T-helper 1 cell treated with Interleukin-12 subunit alpha and Interleukin-12 subunit beta and Interleukin-4 antibody, amounts not matched to agents 30 ng/mL and 1 ng/mL, for 36 hours (primary cell): ENCODE results near the gene CENPX. TPM values are rescaled to one million over a fixed set of nuclear protein-coding genes. Genes with fewer than 3 reads are reported as not detected.

ENCODE experiments used
- intact Hi-C: fragments of 100-400 bp; cut with micrococcal nuclease; formaldehyde crosslinking; loops from one replicate; pipeline ENCODE4 v1.15.1; 2024
- total RNA-seq: library from RNA; stranded (reverse); gene quantifications from 2 replicates; pipeline ENCODE4 v1.2.3, GENCODE V29; 2022

The CENPX gene
- total RNA-seq, 1 donor from 2014 or later, result 71.2 TPM

DNA sequence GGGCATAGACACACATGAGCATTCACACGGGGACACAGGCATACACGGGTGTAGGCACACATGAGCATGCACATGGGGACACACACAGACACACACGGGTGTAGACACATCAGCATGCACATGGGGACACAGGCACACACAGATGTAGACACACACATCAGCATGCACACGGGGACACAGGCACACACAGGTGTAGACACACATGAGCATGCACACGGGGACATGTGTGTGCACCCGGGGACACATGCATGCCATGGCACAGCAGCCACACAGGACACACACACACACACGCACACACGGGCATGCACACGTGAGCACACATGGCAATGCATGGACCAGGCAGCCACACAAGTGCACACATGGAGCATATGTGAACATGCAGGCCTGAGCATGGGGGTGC lies 20.0 kb upstream of the CENPX start:
- intact Hi-C loops, result no loop called here

- intact Hi-C loops, result no loop called here
These were observed 18.6 kb upstream of the CENPX start for GRCh38 chr17:82041144-82041814.

- intact Hi-C loops, result loop anchor here (5.0 to 10.0 kb wide), 2 partner anchors 168 to 545 kb away; no protein-coding TSS in a partner anchor
These were observed 17.1 kb upstream of the CENPX start for GRCh38 chr17:82039695-82040299.

DNA sequence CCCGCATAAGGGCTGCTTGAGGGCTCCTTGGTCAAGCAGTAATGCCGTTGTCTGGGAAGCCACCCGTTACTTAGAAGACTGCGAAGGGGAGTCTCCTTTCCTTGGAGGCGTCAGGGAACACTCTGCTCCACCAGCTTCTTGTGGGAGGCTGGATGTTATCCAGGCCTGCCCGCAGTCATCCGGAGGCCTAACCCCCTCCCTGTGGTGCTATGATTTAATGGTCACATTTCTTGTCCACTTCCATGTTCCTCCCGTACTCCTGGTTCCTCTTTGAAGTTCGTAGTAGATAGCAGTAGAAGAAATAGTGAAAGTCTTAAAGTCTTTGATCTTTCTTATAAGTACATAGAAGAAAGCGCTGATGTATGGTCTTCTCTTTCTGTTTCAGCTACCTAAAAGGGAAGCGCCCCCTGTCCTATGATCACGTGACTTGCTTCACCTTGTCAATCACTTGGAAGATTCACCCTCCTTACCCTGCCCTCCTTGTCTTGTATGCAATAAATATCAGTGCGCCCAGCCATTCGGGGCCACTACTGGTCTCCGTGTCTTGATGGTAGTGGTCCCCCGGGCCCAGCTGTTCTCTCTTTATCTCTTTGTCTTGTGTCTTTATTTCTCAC lies 16.2 kb upstream of the CENPX start:
- intact Hi-C loops, result loop anchor here (5.0 to 10.0 kb wide), 2 partner anchors 168 to 546 kb away; no protein-coding TSS in a partner anchor

GRCh38 chr17:82037889-82038195 lies 15.2 kb upstream of the CENPX start:
- intact Hi-C loops, result loop anchor here (1.0 to 10.0 kb wide), 9 partner anchors 13 to 547 kb away; partner anchors contain the start of genes DUS1L, FASN, GPS1 and LRRC45

DNA sequence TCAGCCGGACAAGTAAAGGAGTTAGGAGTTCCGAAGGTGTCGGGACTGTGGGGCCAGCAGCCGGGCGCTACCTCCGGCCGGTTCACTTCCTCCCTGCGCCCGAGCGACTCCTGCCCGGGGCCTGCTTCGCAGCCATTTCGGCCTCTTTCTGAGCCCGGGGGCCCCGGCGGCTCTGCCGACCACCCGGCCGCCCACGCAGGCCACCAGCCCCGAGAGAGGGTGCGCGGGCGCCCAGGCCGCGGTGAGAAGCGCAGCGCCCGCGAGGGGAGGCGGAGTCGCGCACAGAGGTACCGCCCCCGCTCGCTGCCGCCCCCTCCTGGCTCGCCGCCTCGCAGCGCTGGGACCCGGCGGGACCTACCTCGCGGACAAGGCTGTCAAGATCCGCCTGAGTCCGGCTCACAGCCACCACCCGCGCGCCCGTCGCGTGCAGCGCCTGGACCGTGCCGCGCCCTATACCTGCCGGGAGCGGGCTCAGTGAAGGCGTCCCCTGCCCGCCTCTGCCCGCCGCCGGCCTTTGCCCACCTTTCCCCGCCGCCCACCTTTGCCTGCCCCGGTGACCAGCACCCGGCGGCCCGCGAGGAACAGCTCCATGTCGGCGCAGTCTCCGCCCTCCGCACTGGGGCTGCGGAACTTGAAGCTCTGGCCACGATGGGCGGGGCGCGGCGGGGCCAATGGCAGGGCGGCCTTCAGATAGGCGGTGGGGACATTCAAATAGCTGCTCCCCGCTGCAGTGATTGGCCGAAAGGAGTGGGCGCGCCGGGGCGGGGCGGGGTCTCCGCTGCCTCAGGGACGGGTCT lies 14.6 kb upstream of the CENPX start, which contains the start of gene DCXR:
DCXR (minus strand) TSS at position 606 of the 797 bp plus-strand sequence; CDS start at position 591, 15 bp downstream.
- intact Hi-C loops, result loop anchor here (1.0 to 10.0 kb wide), 9 partner anchors 14 to 548 kb away; partner anchors contain the start of genes DUS1L, FASN, GPS1 and LRRC45

DNA sequence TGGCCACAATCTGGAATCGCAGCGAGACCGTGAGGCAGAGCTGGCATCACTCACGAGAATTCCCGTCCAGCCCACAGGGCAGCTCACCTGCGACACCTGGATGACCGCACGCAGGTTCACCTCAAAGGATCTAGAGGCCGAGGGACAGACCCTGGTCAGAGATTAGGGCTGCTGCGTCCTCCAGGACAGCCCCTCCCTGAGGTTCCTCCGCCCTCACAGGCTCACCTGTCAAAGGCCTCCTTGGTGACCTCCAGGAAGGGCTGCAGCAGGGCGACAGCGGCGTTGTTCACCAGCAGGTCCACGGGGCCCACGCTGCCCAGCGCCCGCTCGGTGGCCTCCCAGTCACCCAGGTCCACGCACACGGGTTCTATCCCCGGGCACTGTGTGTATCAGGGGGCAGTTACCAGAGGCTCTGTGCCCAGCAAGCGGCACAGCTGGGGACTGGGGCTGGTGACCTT lies 14.0 kb upstream of the CENPX start:
- intact Hi-C loops, result loop anchor here (1.0 to 10.0 kb wide), 9 partner anchors 13 to 548 kb away; partner anchors contain the start of genes DUS1L, FASN, GPS1 and LRRC45

DNA sequence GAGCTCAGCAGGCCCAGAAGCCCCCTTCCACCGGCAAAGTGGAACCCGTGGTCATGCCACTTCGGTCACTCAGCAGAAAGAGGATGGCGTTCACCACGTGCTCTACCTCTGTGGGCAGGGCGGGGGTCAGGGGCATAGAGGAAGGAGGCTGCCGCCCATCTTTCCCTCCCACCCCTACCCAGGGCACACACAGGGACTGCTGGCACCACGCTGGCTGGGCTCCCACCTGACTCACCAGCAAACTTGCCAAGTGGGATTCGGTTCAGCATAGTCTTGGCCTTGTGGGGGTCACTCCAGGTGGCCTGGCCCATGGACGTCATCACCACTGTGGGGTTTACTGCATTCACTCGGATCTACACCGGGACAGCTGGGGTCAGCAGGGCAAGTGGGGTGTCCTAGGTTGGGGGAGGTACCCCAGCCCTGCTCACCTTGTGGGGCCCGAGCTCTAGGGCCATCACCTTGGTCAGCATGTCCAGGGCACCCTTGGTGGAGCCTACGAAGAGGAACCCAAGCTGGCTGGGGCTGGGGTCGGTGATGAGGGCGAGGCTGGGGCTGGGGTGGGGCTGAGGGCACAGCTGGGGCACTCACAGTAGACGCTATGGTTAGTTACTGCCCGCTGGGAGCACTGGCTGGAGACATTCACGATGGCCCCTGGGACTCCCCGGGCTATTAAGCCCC lies 13.4 kb upstream of the CENPX start:
- intact Hi-C loops, result loop anchor here (2.0 to 10.0 kb wide), 3 partner anchors 171 to 549 kb away; partner anchors contain the start of gene NARF

DNA sequence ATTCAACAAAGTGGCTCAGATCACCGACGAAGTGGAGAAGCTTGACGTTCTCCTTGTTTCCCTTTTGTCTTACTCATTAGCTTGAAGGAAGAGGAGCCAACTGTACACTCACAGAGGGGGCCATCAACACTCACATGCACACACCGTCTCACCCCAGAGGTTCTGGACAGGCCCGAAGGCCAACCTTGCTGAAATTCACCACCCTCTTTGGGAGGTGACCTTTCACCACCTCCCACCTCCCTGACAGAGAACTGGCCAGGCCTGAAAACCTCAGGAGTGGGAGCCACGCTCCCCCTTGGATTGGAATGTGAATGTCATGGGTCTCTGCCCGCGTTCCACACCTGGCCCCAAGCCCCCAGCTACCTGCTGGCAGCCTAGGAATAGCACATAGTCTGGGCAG lies 12.8 kb upstream of the CENPX start:
- intact Hi-C loops, result loop anchor here (5.0 to 10.0 kb wide), 2 partner anchors 172 to 549 kb away; no protein-coding TSS in a partner anchor

DNA sequence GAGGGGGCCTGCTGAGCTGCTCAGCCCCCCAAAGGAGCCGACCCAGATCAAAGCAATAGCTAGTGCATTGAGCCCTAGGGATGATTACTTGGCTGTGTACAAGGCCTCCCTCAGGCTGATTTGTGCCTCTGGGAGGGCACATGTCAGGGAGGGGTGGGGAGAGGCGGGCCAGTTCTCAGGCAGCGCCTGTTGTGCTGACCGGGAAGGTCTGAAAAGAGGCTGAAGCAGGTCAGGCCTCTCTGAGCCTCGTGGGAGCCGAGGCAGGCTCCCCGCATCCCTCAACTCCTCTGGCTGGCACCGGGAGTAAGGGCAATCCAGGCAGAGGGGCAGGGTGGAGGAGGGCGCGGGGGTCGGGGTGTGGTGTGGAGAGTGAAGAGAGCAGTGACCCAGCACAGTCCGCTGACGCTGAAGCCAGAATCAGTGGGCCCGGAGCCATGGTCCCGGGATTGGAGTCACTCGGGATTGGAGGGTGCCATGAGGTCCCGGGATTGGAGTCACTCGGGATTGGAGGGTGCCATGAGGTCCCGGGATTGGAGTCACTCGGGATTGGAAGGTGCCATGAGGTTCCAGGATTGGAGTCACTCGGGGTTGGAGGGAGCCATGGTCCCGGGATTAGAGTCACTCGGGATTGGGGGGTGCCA lies 11.8 kb upstream of the CENPX start:
- intact Hi-C loops, result loop anchor here (5.0 to 10.0 kb wide), 2 partner anchors 173 to 550 kb away; no protein-coding TSS in a partner anchor

- intact Hi-C loops, result loop anchor here (10.0 kb wide), 1 partner anchor 551 kb away; no protein-coding TSS in a partner anchor
These were observed 10.8 kb upstream of the CENPX start for GRCh38 chr17:82033359-82034085.

- intact Hi-C loops, result loop anchor here (1.0 to 10.0 kb wide), 3 partner anchors 9 to 553 kb away; partner anchors contain the start of gene LRRC45
These were observed 9.4 kb upstream of the CENPX start for GRCh38 chr17:82031885-82032627.

DNA sequence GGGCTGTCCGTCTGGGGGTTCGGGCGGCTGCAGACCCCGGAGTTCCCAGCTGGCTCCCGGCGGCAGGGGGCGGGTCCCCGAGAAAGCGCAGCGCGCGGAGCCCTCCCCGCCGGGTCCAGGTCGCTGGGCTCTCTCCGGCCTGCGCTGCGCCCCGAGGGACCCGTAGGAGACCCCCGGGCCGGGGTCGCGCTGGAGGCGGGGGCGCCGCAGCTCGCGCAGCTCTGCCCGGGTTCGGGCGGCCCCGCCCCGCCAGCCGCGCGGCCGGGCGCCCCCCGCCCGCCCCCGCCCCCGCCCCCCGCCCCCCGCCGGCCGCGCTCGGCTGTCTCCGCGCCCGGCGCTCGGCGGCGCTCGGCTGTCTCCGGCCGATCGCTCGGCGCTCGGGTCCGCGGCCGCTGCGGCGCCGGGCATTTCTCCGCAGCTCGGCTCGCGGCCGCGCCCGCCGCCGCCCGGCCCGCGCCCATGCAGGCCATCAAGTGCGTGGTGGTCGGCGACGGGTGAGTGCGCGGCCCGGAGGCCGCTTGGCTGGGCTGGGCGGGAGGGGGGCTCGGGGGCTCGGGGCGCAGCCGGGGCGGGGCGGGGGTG lies 8.7 kb upstream of the CENPX start, which contains the start of gene RAC3:
RAC3 (plus strand) TSS at position 376 of the 582 bp plus-strand sequence; CDS start at position 460, 84 bp downstream.
- intact Hi-C loops, result loop anchor here (1.0 to 10.0 kb wide), 3 partner anchors 8 to 553 kb away; partner anchors contain the start of gene LRRC45

DNA sequence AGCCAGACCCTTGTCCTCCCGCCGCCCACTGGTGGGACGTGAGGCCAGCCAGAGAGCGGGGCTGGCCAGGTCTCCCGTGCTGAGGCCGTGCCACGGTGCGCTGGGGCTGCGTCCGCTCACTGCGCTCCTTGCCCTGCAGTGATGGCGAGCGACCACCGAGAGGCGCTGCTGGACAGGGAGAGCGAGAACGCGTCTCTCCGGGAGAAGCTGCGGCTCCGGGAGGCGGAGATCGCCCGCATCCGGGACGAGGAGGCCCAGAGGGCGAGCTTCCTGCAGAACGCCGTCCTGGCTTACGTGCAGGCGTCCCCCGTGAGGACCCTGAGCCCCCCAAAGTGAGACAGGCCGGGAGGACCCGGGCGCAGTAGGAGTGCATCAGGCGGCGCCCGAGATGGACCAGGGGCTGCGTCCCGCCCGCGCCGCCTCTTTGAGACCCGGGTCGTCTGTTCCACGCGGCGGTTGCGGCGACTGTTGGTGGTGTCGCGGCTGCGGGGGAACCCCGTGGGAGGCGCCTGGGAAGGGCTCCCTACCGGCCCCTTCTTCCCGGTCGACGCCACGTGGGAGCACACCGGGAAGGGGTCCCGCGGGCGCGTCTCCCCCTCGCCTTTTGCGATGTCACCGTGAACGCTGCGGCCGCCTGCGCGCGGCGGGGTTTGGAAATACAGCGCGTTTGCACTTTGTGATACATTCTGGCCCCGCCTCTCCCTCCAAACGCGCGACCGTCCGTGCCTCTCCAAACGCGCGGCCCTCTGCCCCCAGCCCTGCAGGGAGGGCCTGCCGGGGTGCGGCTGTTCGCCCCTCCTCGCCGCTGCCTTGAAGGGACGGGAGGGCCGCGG lies 8.0 kb upstream of the CENPX start:
- intact Hi-C loops, result loop anchor here (1.0 to 10.0 kb wide), 5 partner anchors 7 to 554 kb away; partner anchors contain the start of gene LRRC45

DNA sequence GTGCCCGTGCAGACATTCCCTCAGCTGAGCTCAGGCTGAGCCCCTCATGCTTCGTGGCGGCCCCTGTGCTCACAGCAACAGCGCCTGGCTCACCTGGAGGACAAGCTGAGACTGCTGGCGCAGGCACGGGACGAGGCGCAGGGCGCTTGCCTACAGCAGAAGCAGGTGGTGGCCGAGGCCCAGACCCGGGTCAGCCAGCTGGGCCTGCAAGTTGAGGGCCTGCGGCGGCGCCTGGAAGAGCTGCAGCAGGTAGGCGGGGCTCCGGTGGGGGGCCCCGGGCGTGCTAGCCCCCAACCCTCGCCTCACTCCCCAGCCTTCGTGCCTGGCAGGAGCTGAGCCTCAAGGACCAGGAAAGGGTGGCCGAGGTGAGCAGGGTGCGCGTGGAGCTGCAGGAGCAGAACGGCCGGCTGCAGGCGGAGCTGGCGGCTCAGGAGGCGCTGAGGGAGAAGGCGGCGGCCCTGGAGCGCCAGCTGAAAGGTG lies 7.4 kb upstream of the CENPX start:
- intact Hi-C loops, result loop anchor here (1.0 to 10.0 kb wide), 4 partner anchors 124 to 555 kb away; no protein-coding TSS in a partner anchor

- intact Hi-C loops, result no loop called here
These were observed 6.7 kb upstream of the CENPX start for GRCh38 chr17:82029391-82029790.
